GM12891 (cell line): ENCODE data around the gene SRGAP2.
"Not testable (repeated sequence)": the region's sequence is repeated elsewhere in the genome, so short reads cannot be mapped to it uniquely, and the experiment has no call there.

Experiments used
- POLR2A ChIP-seq: IDR thresholded peaks from 2 replicates; pipeline ENCODE4 v1.6.1; 2011; ENCODE audit warnings: low read depth, low read length, control low read depth
- POLR2AphosphoS5 ChIP-seq: IDR thresholded peaks from 2 replicates; pipeline ENCODE4 v1.6.1; 2011; ENCODE audit warnings: low read depth, low read length, control low read depth
- SPI1 ChIP-seq: IDR thresholded peaks from 2 replicates; pipeline ENCODE4 v1.6.1; 2011; ENCODE audit warnings: low read depth, low read length, control low read depth
- TAF1 ChIP-seq: IDR thresholded peaks from 2 replicates; pipeline ENCODE4 v1.6.1; 2011; ENCODE audit warnings: low read depth, low read length, control low read depth

GRCh38 chr1:206178061-206178989 lies 25.0 kb upstream of the SRGAP2 start:
- TF ChIP-seq POLR2A, TAF1, POLR2AphosphoS5, SPI1: not testable (repeated sequence)
